Loucy (cell line): Measurements from ENCODE around the gene TGOLN2.

Experiments
- CTCF ChIP-seq: fragments of 200-600 bp; sonication (generic); conservative IDR thresholded peaks from 2 replicates; pipeline ENCODE4 v1.5.1; 2014; ENCODE audit warnings: mild to moderate bottlenecking, antibody characterized with exemption, low read length
- EZH2phosphoT487 ChIP-seq: fragments of 200-600 bp; IDR thresholded peaks from 2 replicates; pipeline ENCODE4 v1.6.1; 2018; ENCODE audit warnings: antibody characterized with exemption, mild to moderate bottlenecking, moderate library complexity, borderline replicate concordance

- TF ChIP-seq CTCF, result no peak
- TF ChIP-seq EZH2phosphoT487, result no peak
Measured at GRCh38 chr2:85369500-85369899, 41.7 kb upstream of the TGOLN2 start.
